Measurements from ENCODE around the gene TXNDC9. TPM values are rescaled to one million over a fixed set of nuclear protein-coding genes. Genes with fewer than 3 reads are reported as not detected.
"Not testable (repeated sequence)": the region's sequence is repeated elsewhere in the genome, so short reads cannot be mapped to it uniquely, and the experiment has no call there.

Gene TXNDC9
- total RNA-seq, 1 experiment from 2014 or later: 40.5 TPM

GRCh38 chr2:99279969-99280695 lies 56.0 kb downstream of the TXNDC9 start:
- no TSS peak for BruUV-seq (replicated peaks)
- DNase-seq: no peak
- TF ChIP-seq, protein P1, sequence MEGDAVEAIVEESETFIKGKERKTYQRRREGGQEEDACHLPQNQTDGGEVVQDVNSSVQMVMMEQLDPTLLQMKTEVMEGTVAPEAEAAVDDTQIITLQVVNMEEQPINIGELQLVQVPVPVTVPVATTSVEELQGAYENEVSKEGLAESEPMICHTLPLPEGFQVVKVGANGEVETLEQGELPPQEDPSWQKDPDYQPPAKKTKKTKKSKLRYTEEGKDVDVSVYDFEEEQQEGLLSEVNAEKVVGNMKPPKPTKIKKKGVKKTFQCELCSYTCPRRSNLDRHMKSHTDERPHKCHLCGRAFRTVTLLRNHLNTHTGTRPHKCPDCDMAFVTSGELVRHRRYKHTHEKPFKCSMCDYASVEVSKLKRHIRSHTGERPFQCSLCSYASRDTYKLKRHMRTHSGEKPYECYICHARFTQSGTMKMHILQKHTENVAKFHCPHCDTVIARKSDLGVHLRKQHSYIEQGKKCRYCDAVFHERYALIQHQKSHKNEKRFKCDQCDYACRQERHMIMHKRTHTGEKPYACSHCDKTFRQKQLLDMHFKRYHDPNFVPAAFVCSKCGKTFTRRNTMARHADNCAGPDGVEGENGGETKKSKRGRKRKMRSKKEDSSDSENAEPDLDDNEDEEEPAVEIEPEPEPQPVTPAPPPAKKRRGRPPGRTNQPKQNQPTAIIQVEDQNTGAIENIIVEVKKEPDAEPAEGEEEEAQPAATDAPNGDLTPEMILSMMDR (IDR thresholded peaks at IDR 0.05; ENCODE audit: unreplicated experiment): no peak
- H3K27ac Mint-ChIP-seq (ENCODE audit: unreplicated experiment): no peak overlapping the region
- no peaks in the 10 kb centered on the region for H3K36me3 Mint-ChIP-seq (ENCODE audit: insufficient read depth, unreplicated experiment)
- intact Hi-C loops (cut with micrococcal nuclease; ENCODE audit: unreplicated experiment): no loop called here
- CTCF ChIA-PET: interaction anchor here (0.6 kb wide), 1 partner anchor 44 kb away, joined by 3 read pairs; no protein-coding TSS in a partner anchor
- no peaks in the 10 kb centered on the region for H3K27me3 Mint-ChIP-seq (ENCODE audit: unreplicated experiment)
- H3K4me3 Mint-ChIP-seq (ENCODE audit: low read depth, unreplicated experiment): no peak overlapping the region
- H3K4me1 Mint-ChIP-seq (ENCODE audit: low read depth, unreplicated experiment): no peaks in the 10 kb centered on the region
- no peaks in the 10 kb centered on the region for H3K9me3 Mint-ChIP-seq (ENCODE audit: low read depth, unreplicated experiment)

DNA sequence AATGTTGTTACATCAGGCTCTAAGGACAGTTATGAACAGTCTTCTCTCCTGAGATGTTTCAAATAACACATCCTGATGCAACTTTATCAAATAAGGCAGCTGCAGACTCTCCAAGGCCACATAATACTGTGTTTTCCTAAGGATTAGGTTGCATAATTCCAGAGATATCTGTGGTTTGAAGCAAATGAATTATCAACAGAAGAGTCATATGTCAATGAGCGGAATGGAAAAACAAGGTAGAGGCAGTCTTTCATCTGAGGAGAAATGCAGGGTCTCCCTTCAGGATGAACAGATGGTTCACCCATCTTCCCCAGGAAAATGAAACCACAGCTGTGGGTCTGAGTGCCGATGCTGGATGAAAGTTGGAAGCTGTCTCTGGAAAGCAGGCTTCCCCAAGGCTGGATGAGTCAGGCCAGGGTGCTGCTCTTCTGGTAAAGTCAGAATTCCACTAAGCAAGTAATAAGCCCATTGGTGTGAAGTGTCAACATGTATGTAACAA lies 57.3 kb downstream of the TXNDC9 start:
- intact Hi-C loops (cut with micrococcal nuclease; ENCODE audit: unreplicated experiment): no loop called here
- no peak overlapping the region for H3K4me3 Mint-ChIP-seq (ENCODE audit: low read depth, unreplicated experiment)

GRCh38 chr2:99278195-99278765 lies 57.9 kb downstream of the TXNDC9 start:
- H3K27ac Mint-ChIP-seq (ENCODE audit: unreplicated experiment); H3K36me3 Mint-ChIP-seq (ENCODE audit: insufficient read depth, unreplicated experiment); H3K27me3 Mint-ChIP-seq (ENCODE audit: unreplicated experiment); BruUV-seq (replicated peaks); intact Hi-C loops (cut with micrococcal nuclease; ENCODE audit: unreplicated experiment); DNase-seq; H3K4me3 Mint-ChIP-seq (ENCODE audit: low read depth, unreplicated experiment); H3K4me1 Mint-ChIP-seq (ENCODE audit: low read depth, unreplicated experiment); H3K9me3 Mint-ChIP-seq (ENCODE audit: low read depth, unreplicated experiment): not testable (repeated sequence)
- CTCF ChIA-PET: interaction anchor here (0.5 kb wide), 1 partner anchor 600 kb away, joined by 8 read pairs; no protein-coding TSS in a partner anchor

More for the DNA sequence above, 57.3 kb downstream of the TXNDC9 start:
- DNase-seq: no peak
- CTCF ChIA-PET: interaction anchor here (0.5 kb wide), 1 partner anchor 601 kb away, joined by 8 read pairs; no protein-coding TSS in a partner anchor
- Mint-ChIP-seq H3K27me3 (ENCODE audit: unreplicated experiment) (no peaks in the 10 kb centered on the region), H3K9me3 (ENCODE audit: low read depth, unreplicated experiment) (no peaks in the 10 kb centered on the region), H3K4me1 (ENCODE audit: low read depth, unreplicated experiment) (no peaks in the 10 kb centered on the region), H3K36me3 (ENCODE audit: insufficient read depth, unreplicated experiment) (no peaks in the 10 kb centered on the region), H3K27ac (ENCODE audit: unreplicated experiment) (no peak overlapping the region)
- TF ChIP-seq, protein P1 (IDR thresholded peaks at IDR 0.05; ENCODE audit: unreplicated experiment): no peak
- no TSS peak for BruUV-seq (replicated peaks)

GRCh38 chr2:99275882-99276281 lies 60.3 kb downstream of the TXNDC9 start:
- CTCF ChIA-PET: no interaction called here
- TF ChIP-seq, protein P1 (IDR thresholded peaks at IDR 0.05; ENCODE audit: unreplicated experiment): no peak
- no peak overlapping the region for H3K27ac Mint-ChIP-seq (ENCODE audit: unreplicated experiment)
- no peaks in the 10 kb centered on the region for H3K27me3 Mint-ChIP-seq (ENCODE audit: unreplicated experiment)
- no TSS peak for BruUV-seq (replicated peaks)
- H3K4me1 Mint-ChIP-seq (ENCODE audit: low read depth, unreplicated experiment): no peaks in the 10 kb centered on the region
- DNase-seq: no peak
- no peaks in the 10 kb centered on the region for H3K9me3 Mint-ChIP-seq (ENCODE audit: low read depth, unreplicated experiment)
- H3K4me3 Mint-ChIP-seq (ENCODE audit: low read depth, unreplicated experiment): no peak overlapping the region
- H3K36me3 Mint-ChIP-seq (ENCODE audit: insufficient read depth, unreplicated experiment): no peaks in the 10 kb centered on the region
- intact Hi-C loops (cut with micrococcal nuclease; ENCODE audit: unreplicated experiment): no loop called here

Other genes with a start within 250 kb of the TXNDC9 start
- gene C2orf15, start 194.6 kb downstream of the TXNDC9 start, total RNA-seq (2022): 6.9 and 7.7 TPM in 2 replicates
- 14.2 and 16.1 TPM in 2 replicates for gene TSGA10, start 181.4 kb downstream of the TXNDC9 start, total RNA-seq (2022)
- gene LIPT1, start 181.4 kb downstream of the TXNDC9 start, total RNA-seq (2022): 10.4 and 14.1 TPM in 2 replicates
- 28.6 and 29.9 TPM in 2 replicates for gene MITD1, start 155.3 kb downstream of the TXNDC9 start, total RNA-seq (2022)
- 38.8 and 39.0 TPM in 2 replicates for gene MRPL30, start 155.1 kb downstream of the TXNDC9 start, total RNA-seq (2022)
- gene LYG2, start 80.7 kb downstream of the TXNDC9 start, total RNA-seq (2022): not detected in 2 replicates
- gene LYG1, start 35.1 kb downstream of the TXNDC9 start, total RNA-seq (2022): 2.3 and 3.5 TPM in 2 replicates
- 60.1 and 63.1 TPM in 2 replicates for gene EIF5B, start 1.1 kb upstream of the TXNDC9 start, total RNA-seq (2022)
- 38.7 and 49.0 TPM in 2 replicates for gene REV1, start 153.7 kb upstream of the TXNDC9 start, total RNA-seq (2022)